WERI-Rb-1 (cell line): Measurements from ENCODE around the gene MEGF11.

ENCODE experiments used
- DNase-seq: peaks from one replicate; pipeline ENCODE4 v3.0.0-alpha.2; 2020
- H3K27ac ChIP-seq: fragments of 250-450 bp; sonication (Bioruptor Pico); 2 replicates; pipeline ENCODE4 v1.5.1; 2020; ENCODE audit warnings: mild to moderate bottlenecking, moderate library complexity
- H3K27me3 ChIP-seq: fragments of 250-450 bp; sonication (Bioruptor Pico); 2 replicates; pipeline ENCODE4 v1.5.1; 2021; ENCODE audit warnings: mild to moderate bottlenecking, low read depth, moderate library complexity; ENCODE audit not compliant: insufficient read depth, severe bottlenecking
- H3K36me3 ChIP-seq: fragments of 250-450 bp; sonication (Bioruptor Pico); 2 replicates; pipeline ENCODE4 v1.5.1; 2020; ENCODE audit warnings: mild to moderate bottlenecking, moderate library complexity
- H3K4me3 ChIP-seq: 2 replicates; pipeline ENCODE4 v1.5.1; 2011; ENCODE audit warnings: low read depth, mild to moderate bottlenecking, control low read depth, low read length
- H3K9me3 ChIP-seq: fragments of 250-450 bp; sonication (Bioruptor Pico); 2 replicates; pipeline ENCODE4 v1.5.1; 2021; ENCODE audit warnings: mild to moderate bottlenecking, moderate library complexity; ENCODE audit not compliant: severe bottlenecking
- CTCF ChIP-seq: IDR thresholded peaks from 2 replicates; pipeline ENCODE4 v1.5.1; 2011; ENCODE audit warnings: low read depth, mild to moderate bottlenecking, control low read depth, inconsistent platforms, low read length

Gene MEGF11

GRCh38 chr15:65939901-65940617 is 313.5 kb downstream of the MEGF11 start:
- Histone ChIP-seq H3K4me3 (no peak overlapping the region), H3K9me3 (no peaks in the 10 kb centered on the region), H3K27ac (no peak overlapping the region), H3K36me3 (no peaks in the 10 kb centered on the region), H3K27me3 (no peaks in the 10 kb centered on the region)
- no peak for TF ChIP-seq CTCF
- DNase-seq: no peak

- H3K36me3 ChIP-seq: no peaks in the 10 kb centered on the region
- DNase-seq: no peak
- H3K9me3 ChIP-seq: no peaks in the 10 kb centered on the region
- H3K4me3 ChIP-seq: no peak overlapping the region
- no peak overlapping the region for H3K27ac ChIP-seq
- no peak for TF ChIP-seq CTCF
- H3K27me3 ChIP-seq: no peaks in the 10 kb centered on the region
These were observed 314.9 kb downstream of the MEGF11 start for GRCh38 chr15:65938604-65939003.

GRCh38 chr15:65937476-65937875 is 316.1 kb downstream of the MEGF11 start:
- Histone ChIP-seq H3K9me3 (no peaks in the 10 kb centered on the region), H3K27ac (no peak overlapping the region), H3K4me3 (no peak overlapping the region), H3K27me3 (no peaks in the 10 kb centered on the region), H3K36me3 (no peaks in the 10 kb centered on the region)
- DNase-seq: no peak
- no peak for TF ChIP-seq CTCF

- no peak for DNase-seq
- H3K27me3 ChIP-seq: no peaks in the 10 kb centered on the region
- no peaks in the 10 kb centered on the region for H3K9me3 ChIP-seq
- no peak overlapping the region for H3K4me3 ChIP-seq
- H3K36me3 ChIP-seq: no peaks in the 10 kb centered on the region
- H3K27ac ChIP-seq: no peak overlapping the region
- no peak for TF ChIP-seq CTCF
These were observed 316.5 kb downstream of the MEGF11 start for GRCh38 chr15:65937054-65937453.

- no peaks in the 10 kb centered on the region for H3K27me3 ChIP-seq
- H3K36me3 ChIP-seq: no peaks in the 10 kb centered on the region
- H3K27ac ChIP-seq: no peak overlapping the region
- no peak for DNase-seq
- H3K9me3 ChIP-seq: no peaks in the 10 kb centered on the region
- TF ChIP-seq CTCF: no peak
- H3K4me3 ChIP-seq: no peak overlapping the region
These were observed 317.3 kb downstream of the MEGF11 start for GRCh38 chr15:65936282-65936681.

- Histone ChIP-seq H3K36me3 (no peaks in the 10 kb centered on the region), H3K27me3 (no peaks in the 10 kb centered on the region), H3K27ac (no peak overlapping the region), H3K9me3 (no peaks in the 10 kb centered on the region), H3K4me3 (no peak overlapping the region)
- no peak for TF ChIP-seq CTCF
- DNase-seq: no peak
These were observed 318.2 kb downstream of the MEGF11 start for GRCh38 chr15:65935391-65935790.
